Epithelial cell of alveolus of lung (primary cell): ENCODE measurements around the gene OR10T2. TPM values are rescaled to one million over a fixed set of nuclear protein-coding genes. Genes with fewer than 3 reads are reported as not detected.

ENCODE experiments used
- total RNA-seq: library from RNA; depleted of rRNA; stranded (reverse); fragments of >200 nt; gene quantifications from 2 replicates; pipeline ENCODE4 v1.2.1, GENCODE V29; 2015

The OR10T2 gene, protein sequence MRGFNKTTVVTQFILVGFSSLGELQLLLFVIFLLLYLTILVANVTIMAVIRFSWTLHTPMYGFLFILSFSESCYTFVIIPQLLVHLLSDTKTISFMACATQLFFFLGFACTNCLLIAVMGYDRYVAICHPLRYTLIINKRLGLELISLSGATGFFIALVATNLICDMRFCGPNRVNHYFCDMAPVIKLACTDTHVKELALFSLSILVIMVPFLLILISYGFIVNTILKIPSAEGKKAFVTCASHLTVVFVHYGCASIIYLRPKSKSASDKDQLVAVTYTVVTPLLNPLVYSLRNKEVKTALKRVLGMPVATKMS
- total RNA-seq, result not detected in 2 replicates

DNA sequence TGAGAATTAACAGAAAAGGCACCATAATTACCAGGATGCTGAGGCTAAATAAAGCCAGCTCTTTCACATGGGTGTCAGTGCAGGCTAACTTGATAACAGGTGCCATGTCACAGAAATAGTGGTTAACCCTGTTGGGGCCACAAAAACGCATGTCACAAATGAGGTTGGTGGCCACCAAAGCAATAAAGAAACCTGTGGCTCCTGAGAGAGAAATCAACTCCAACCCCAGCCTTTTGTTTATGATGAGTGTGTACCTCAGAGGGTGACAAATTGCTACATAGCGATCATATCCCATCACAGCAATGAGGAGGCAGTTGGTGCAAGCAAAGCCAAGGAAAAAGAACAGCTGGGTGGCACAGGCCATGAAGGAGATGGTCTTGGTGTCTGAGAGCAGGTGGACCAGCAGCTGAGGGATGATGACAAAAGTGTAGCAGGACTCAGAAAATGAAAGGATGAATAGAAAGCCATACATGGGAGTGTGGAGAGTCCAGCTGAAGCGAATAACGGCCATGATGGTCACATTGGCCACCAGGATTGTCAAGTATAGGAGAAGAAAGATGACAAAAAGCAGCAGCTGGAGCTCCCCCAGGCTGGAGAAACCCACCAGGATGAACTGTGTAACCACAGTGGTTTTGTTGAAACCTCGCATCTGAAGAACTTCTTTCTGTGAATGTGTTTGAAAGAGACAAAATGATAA is at the start of gene OR10T2:
Gene OR10T2, minus strand, starts transcription at position 649 of the 697 bp plus-strand sequence. Its CDS starts 0 bp downstream, at position 649.

DNA sequence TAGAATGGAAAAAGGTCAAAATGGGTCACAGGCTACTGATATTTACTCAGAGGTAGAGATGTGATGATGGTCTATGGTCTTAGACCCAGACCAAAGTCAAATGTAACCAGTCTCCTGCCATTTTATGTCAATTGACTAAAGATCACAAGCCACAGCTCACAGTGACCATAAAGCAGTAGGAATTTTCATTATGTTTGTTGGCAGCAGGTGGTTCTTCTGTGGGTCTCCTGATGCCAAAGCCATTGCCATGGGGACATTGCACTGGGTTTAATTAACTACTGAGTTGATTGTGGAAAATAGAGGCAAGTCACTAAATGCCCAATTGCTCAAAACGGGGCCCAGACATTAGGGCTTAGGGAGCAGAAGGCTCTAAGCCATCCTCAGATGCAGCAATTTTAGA is 26.9 kb upstream of the OR10T2 start, which contains the start of gene OR10K2:
Gene OR10K2, minus strand, starts transcription at position 101 of the 400 bp plus-strand sequence. CDS start 5,371 bp downstream, outside the sequence.

DNA sequence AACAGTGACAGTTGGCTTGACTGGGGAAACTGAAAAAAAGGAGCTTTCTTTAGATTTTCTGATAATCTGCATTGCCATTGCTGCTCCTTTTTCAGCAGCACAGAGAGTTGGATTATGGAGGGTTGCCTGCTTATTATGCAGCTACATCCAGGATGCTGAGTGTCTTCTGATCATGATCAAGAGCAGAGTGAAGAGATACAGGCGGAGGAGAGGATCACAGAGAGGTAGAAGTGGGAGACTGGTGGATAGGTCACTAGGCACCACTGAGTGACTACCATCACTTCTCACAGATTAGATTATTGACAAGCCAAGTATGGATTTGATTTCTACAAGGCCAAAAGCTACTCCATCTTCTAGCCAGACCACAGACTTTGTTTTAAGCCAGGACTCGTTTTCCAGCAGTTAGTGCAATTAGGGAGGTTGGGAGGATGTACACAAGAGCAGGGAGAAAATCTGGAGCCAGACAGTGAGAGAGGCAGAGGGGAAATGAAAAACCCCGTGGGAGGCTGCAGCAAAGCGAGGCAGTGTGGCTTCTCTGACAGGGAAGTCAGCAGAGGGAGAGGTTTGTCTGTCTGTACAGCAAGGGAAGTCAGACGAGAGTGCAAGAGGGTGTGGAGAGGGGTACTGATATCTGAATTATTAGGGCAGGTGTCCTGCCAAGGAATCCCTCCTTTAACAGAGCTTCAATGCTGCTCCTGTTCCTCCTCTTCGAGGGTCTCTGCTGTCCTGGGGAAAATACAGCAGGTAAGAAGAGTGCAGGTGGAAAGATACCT is 45.8 kb downstream of the OR10T2 start, which contains the start of gene CD1E:
Gene CD1E, plus strand, starts transcription at position 592 of the 773 bp plus-strand sequence. Its CDS starts 95 bp downstream, at position 687.

Other genes starting within 250 kb of the OR10T2 start
- gene CD1D, start 218.6 kb downstream of the OR10T2 start, total RNA-seq, result 7.8 and 17.6 TPM in 2 replicates
- not detected in 2 replicates for gene CD1A, start 145.0 kb downstream of the OR10T2 start, total RNA-seq
- gene CD1C, start 109.5 kb downstream of the OR10T2 start, total RNA-seq, result not detected in 2 replicates
- gene CD1B, start 67.9 kb downstream of the OR10T2 start, total RNA-seq, result not detected in 2 replicates
- not detected in 2 replicates for gene CD1E, start 45.6 kb downstream of the OR10T2 start, total RNA-seq
- not detected in 2 replicates for gene OR10K2, start 26.8 kb upstream of the OR10T2 start, total RNA-seq
- gene OR10K1, start 62.4 kb upstream of the OR10T2 start, total RNA-seq, result not detected in 2 replicates
- gene OR10R2, start 72.8 kb upstream of the OR10T2 start, total RNA-seq, result not detected in 2 replicates
- gene OR6Y1, start 154.9 kb upstream of the OR10T2 start, total RNA-seq, result not detected in 2 replicates
- gene OR6P1, start 171.1 kb upstream of the OR10T2 start, total RNA-seq, result not detected in 2 replicates
- not detected in 2 replicates for gene OR10X1, start 180.4 kb upstream of the OR10T2 start, total RNA-seq
- not detected in 2 replicates for gene OR10Z1, start 205.8 kb upstream of the OR10T2 start, total RNA-seq